HT-29 (cell line): ENCODE measurements around the gene RADX. TPM values are rescaled to one million over a fixed set of nuclear protein-coding genes. Genes with fewer than 3 reads are reported as not detected.
"Not testable (repeated sequence)": the region's sequence is repeated elsewhere in the genome, so short reads cannot be mapped to it uniquely, and the experiment has no call there.

Experiments used
- DNase-seq: peaks from one replicate; pipeline ENCODE4 v3.0.0-alpha.2; 2015; ENCODE audit warnings: low spot score
- total RNA-seq: library from RNA; depleted of rRNA; stranded (reverse); fragments of >200 nt; shearing (Covaris generic); gene quantifications from 2 replicates; pipeline ENCODE4 v1.2.3, GENCODE V29; 2014; rRNA removed

The RADX gene
- total RNA-seq, result not detected in 2 replicates

- DNase-seq, result no peak
Measured at GRCh38 chrX:106611679-106612392, at the start of gene RADX. Gene RADX, plus strand, starts transcription at chrX:106611978. Its CDS starts 103 bp downstream, at chrX:106612081.

- no peak for DNase-seq
Measured at GRCh38 chrX:106564986-106565385, 46.8 kb upstream of the RADX start.

- DNase-seq, result no peak
Measured at GRCh38 chrX:106566362-106566761, 45.4 kb upstream of the RADX start.

GRCh38 chrX:106581856-106582255 is 29.9 kb upstream of the RADX start:
- no peak for DNase-seq

GRCh38 chrX:106585478-106585877 is 26.3 kb upstream of the RADX start:
- no peak for DNase-seq

GRCh38 chrX:106588801-106589200 is 23.0 kb upstream of the RADX start:
- DNase-seq, result no peak

- no peak for DNase-seq
Measured at GRCh38 chrX:106599411-106599810, 12.4 kb upstream of the RADX start.

- DNase-seq, result no peak
Measured at GRCh38 chrX:106606571-106606970, 5.2 kb upstream of the RADX start.

GRCh38 chrX:106608016-106608415 is 3.8 kb upstream of the RADX start:
- no peak for DNase-seq

- no peak for DNase-seq
Measured at GRCh38 chrX:106611317-106611678, 480 bp upstream of the RADX start.

- no peak for DNase-seq
Measured at GRCh38 chrX:106612393-106612763, 600 bp downstream of the RADX start.

GRCh38 chrX:106613277-106613676 is 1.5 kb downstream of the RADX start:
- DNase-seq, result no peak

- DNase-seq, result no peak
Measured at GRCh38 chrX:106615041-106615440, 3.3 kb downstream of the RADX start.

- peak; percentile 36 for DNase-seq
Measured at GRCh38 chrX:106619797-106620196, 8.0 kb downstream of the RADX start.

- no peak for DNase-seq
Measured at GRCh38 chrX:106621836-106622235, 10.1 kb downstream of the RADX start.

GRCh38 chrX:106626789-106627188 is 15.0 kb downstream of the RADX start:
- no peak for DNase-seq

- no peak for DNase-seq
Measured at GRCh38 chrX:106631615-106632014, 19.8 kb downstream of the RADX start.

GRCh38 chrX:106649523-106650428 is 38.0 kb downstream of the RADX start:
- DNase-seq, result no peak

GRCh38 chrX:106653625-106654024 is 41.8 kb downstream of the RADX start:
- DNase-seq, result not testable (repeated sequence)

GRCh38 chrX:106670631-106671030 is 58.9 kb downstream of the RADX start:
- DNase-seq, result no peak

- DNase-seq, result no peak
Measured at GRCh38 chrX:106672527-106672926, 60.7 kb downstream of the RADX start.

- DNase-seq, result no peak
Measured at GRCh38 chrX:106680716-106681115, 68.9 kb downstream of the RADX start.

- no peak for DNase-seq
Measured at GRCh38 chrX:106684207-106684606, 72.4 kb downstream of the RADX start.
